Suprapubic skin (tissue), 3 donors: ENCODE measurements around the gene LRP1B.

Experiments used
- CTCF ChIP-seq, 2 donors: fragments of 200-600 bp in 1 of 2; fragments of 450-650 bp in 1 of 2; sonication (generic) in 1 of 2; IDR thresholded peaks; one replicate each; pipeline ENCODE4 v1.5.1; 2016 to 2019; ENCODE audit warnings: antibody characterized with exemption in 2 of 2, mild to moderate bottlenecking in 1 of 2, moderate library complexity in 1 of 2
- POLR2A ChIP-seq, 2 donors: fragments of 450-650 bp; IDR thresholded peaks; one replicate each; pipeline ENCODE4 v1.6.1; 2017; ENCODE audit warnings: antibody characterized with exemption in 2 of 2, mild to moderate bottlenecking in 2 of 2, moderate library complexity in 2 of 2

DNA sequence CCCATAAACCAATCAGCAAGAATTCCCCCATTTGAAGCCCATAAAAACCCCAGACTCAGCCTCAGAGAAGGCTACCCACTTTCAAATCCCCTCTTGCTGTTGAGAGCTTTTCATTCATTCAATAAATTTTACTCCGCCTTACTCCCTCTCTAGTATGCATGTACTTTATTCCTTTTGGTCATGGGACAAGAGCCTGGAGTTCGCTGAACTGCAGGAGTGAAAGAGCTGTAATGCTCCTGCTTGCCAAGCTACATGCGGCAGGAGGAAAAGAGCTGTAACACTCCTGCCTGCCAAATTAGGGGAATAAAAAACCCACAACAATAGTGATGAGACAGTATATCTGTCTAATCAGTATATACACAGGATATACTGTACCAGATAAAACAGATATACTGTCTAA is 1261.7 kb downstream of the LRP1B start:
- TF ChIP-seq CTCF (IDR thresholded peaks at IDR 0.05) (no peak), POLR2A (IDR thresholded peaks at IDR 0.05) (no peak)
